Cardiac septum (tissue), 1 donor: Measurements from ENCODE around the gene TLK1. TPM values are rescaled to one million over a fixed set of nuclear protein-coding genes. Genes with fewer than 3 reads are reported as not detected.

Experiments
- DNase-seq: peaks from one replicate; pipeline ENCODE4 v3.0.0-alpha.2; 2020; ENCODE audit warnings: low spot score
- intact Hi-C: fragments of 100-400 bp; cut with DNase I; formaldehyde crosslinking; loops from one replicate; pipeline ENCODE4 v1.14.0; 2022
- total RNA-seq: library from RNA; stranded (reverse); fragmentation: NEBNext Ultra II Directional; extraction: Animal tissue kit (Norgen Biotek cat#: 25700); gene quantifications from one replicate; pipeline ENCODE4 v1.2.1, GENCODE V29; 2021
- donor health status: DM: no; HTN: no; CAD: no.

The TLK1 gene
- total RNA-seq, 1 donor from 2014 or later = 31.8 TPM

DNA sequence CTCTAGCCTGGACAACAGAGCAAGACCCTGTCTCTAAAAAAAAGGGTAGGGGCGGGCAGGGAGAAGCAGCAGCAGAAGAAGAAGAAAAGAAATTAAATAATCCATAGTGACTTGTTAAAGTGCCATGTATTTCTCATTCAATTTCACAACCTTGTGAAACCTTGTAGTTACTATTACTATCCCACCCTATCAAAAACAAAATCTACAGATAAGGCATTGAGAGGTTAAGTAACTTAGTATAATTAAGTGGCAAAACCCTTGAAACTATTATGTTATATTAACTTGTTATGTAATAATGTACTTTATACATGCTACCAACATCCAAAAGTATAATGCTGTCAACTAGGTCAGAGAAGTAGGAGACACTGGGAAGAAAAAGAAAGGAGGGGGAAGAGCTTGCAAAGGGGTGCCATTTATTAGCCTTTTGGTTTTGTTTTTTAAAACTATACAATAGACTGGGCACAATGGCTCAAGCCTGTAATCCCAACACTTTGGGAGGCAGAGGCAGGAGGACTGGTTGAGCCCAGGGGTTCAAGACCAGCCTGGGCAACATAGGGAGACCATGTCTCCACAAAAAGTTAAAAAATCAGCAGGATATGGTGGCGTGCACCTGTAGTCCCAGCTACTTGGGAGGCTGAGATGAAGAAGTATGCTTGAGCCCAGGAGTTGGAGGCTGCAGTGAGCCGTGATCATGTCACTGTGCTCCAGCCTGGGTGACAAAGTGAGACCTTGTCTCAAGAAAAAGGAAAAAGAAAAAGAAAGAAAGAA is 11.3 kb downstream of the TLK1 start:
- DNase-seq = no peak
- intact Hi-C loops = no loop called here

- no peak for DNase-seq
- intact Hi-C loops = no loop called here
Measured at GRCh38 chr2:171147081-171147480, 13.6 kb downstream of the TLK1 start.

DNA sequence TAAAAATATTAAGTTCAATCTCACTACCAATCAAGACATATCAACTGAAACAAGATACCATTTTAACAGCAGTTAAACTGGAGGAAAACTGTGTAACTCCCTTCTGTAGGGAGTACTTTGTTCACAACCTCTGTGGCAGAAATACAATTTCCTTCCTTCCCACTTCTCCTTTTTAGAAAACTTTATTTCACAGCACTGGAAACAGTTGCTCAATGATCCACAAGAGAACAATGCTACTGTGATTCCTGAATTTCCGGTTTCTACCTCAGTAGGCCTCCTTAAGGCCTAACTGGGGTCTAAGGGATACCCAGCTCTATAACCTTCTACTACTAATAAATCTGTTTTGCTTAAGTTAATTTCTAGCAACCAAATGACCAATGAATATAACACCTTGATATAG is 14.1 kb downstream of the TLK1 start:
- intact Hi-C loops = no loop called here
- no peak for DNase-seq

DNA sequence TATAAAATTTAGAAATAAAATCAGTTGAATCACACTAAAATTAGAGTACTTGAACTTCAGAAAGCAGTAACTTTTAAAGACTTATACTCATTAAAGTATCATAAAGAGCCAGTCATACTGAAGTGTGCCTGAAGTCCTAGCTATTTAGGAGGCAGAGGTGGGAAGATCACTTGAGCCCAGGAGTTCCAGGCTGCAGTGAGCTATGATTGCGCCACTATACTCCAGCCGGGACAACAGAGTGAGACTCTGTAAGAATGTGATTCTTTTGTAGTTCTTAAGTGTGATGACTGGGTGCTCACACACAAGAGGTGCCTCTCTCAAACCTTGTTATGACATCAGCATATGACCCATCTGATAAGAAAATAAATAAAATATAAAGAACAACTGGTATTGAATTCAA is 14.6 kb downstream of the TLK1 start:
- DNase-seq = no peak
- intact Hi-C loops = no loop called here

DNA sequence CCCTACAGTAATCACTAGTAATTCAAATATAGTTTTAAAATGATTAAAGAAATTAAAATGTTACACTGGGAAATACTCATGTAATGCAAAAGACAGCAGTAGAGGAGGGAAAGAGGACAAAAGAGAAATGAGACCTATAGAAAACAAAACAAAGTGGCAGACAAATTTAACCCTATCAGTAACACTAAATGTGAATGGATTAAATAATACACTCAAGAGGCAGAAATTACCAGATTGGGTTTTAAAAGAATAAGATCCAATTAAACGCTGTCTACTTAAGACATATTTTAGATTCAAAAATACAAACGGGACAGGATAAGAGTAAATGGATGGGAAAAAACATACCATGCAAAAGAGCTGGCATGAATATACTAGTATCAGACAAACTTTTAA is 17.0 kb downstream of the TLK1 start:
- intact Hi-C loops = no loop called here
- DNase-seq = no peak

- intact Hi-C loops = no loop called here
- no peak for DNase-seq
Measured at GRCh38 chr2:171142398-171142797, 18.3 kb downstream of the TLK1 start.

DNA sequence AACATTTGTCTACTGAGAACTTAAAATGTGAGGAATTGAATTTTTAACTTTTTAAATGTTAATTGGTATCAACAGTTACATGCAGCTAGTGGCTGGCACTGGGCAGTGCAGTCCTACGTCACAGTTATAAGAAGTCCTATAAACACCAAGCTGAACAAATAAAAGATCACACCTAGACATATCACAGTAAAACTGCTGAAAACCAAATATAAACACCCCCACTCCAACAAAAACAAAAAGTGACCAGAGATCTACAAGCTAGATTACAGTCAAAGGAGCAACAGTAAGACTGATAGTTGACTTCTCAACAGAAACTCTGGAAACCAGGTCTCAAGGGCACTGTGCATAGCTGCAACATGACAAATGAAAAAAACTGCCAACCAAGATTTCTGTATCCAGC is 19.4 kb downstream of the TLK1 start:
- intact Hi-C loops = no loop called here
- DNase-seq = no peak

DNA sequence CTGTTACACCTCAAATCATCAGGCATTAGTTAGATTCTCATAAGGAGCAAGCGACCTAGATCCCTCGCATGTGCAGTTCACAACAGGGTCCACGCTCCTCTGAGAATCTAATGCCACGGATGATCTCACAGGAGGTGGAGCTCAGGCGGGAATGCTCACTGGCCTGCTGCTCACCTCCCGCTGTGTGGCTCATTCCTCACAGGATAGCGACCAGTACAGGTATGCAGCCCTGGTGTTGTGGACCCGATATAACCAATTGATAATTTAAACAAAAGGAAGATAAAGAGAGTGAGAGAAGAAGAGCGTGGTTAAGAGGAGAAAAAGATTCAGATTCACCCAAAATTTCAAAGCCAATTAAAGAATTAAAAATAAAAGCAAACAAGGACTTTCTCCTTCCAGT is 20.8 kb downstream of the TLK1 start:
- intact Hi-C loops = no loop called here
- no peak for DNase-seq

- DNase-seq = no peak
- intact Hi-C loops = no loop called here
Measured at GRCh38 chr2:171136024-171136423, 24.7 kb downstream of the TLK1 start.

DNA sequence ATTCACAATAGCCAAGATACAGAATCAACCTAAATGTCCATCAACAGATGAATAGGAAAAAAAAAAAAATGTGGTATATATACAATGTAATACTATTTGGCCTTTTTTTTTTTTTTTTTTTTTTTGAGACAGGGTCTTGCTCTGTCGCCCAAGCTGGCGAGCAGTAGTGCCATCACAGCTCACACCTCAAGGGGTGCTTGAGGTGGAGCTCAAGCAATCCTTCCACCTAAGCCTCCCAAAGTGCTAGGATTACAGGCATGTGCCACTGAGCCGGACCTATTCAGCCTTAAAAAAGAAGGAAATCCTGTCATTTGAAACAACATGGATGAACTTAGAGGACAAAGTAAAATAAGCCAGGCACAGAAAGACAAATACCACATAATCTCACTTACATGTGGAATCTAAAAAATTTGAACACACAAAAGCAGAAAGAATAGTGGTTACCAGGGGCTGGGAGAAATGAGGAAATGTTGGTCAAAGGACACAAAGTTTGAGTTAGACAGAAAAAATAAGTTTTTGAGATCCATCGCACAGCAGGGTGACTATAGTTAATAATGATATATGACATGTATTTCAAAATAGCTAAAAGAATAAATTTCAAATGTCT is 26.0 kb downstream of the TLK1 start:
- intact Hi-C loops = no loop called here
- DNase-seq = no peak

DNA sequence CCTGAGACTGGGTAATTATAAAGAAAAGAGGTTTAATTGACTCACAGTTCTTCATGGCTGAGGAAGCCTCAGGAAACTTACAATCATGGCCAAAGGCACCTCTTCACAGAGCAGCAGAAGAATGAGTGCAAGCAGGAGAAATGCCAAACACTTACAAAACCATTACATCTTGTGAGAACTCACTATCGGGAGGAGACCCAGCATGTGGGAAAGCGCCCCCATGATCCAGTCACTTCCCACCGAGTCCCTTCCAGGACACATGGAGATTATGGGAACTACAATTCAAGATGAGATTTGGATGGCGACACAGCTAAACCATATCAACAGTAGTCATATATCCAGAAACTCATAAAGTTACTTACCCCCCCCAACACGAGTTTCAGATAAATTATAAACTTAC is 28.6 kb downstream of the TLK1 start:
- intact Hi-C loops = no loop called here
- no peak for DNase-seq

- no peak for DNase-seq
- intact Hi-C loops = no loop called here
Measured at GRCh38 chr2:171128461-171128860, 32.2 kb downstream of the TLK1 start.

- intact Hi-C loops = no loop called here
- no peak for DNase-seq
Measured at GRCh38 chr2:171124541-171124940, 36.2 kb downstream of the TLK1 start.

DNA sequence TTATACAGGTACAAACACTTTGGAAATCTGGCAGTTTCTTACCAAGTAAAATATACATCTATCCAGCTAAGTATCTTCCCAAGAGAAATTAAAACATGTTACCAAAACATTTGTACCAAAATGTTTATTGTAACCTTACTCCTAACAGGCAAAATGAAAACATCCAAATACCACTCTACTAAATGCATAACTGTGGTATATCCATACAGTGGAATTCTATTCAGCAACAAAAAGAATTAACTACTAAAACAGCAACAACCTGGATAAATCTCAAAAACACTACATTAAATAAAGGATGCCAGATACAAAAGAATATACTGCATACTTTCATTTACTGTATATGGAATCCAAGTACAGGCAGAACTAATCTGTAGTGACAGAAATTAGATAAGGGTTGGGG is 51.1 kb downstream of the TLK1 start:
- intact Hi-C loops = no loop called here
- no peak for DNase-seq

GRCh38 chr2:171109020-171109419 is 51.7 kb downstream of the TLK1 start:
- DNase-seq = no peak
- intact Hi-C loops = no loop called here

GRCh38 chr2:171107803-171108202 is 52.9 kb downstream of the TLK1 start:
- no peak for DNase-seq
- intact Hi-C loops = no loop called here

GRCh38 chr2:171104379-171104778 is 56.3 kb downstream of the TLK1 start:
- DNase-seq = no peak
- intact Hi-C loops = no loop called here

DNA sequence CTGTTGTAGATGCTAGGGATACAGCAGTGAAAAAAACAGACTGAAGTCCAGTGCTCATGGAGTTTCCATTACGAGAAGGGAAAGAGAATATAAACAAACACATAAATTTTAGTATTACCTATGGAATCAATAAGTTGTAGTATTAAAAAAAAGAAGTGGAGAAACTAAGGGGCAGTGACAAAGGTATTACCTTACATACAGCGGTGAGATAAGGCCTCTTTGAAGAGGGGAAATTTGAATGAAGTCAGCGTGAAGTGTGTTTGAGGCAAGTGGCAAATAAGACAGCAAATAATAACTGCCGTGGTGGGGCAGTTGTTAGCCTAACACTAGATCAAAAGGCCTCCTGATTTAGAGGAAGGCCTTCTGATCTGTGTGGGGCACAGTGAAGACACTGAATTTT is 57.9 kb downstream of the TLK1 start:
- intact Hi-C loops = no loop called here
- no peak for DNase-seq

- intact Hi-C loops = no loop called here
Measured at GRCh38 chr2:171100370-171100769, 60.3 kb downstream of the TLK1 start.

GRCh38 chr2:171098607-171099006 is 62.1 kb downstream of the TLK1 start:
- no peak for DNase-seq
- intact Hi-C loops = no loop called here

More at GRCh38 chr2:171100370-171100769, 60.3 kb downstream of the TLK1 start:
- DNase-seq = no peak

DNA sequence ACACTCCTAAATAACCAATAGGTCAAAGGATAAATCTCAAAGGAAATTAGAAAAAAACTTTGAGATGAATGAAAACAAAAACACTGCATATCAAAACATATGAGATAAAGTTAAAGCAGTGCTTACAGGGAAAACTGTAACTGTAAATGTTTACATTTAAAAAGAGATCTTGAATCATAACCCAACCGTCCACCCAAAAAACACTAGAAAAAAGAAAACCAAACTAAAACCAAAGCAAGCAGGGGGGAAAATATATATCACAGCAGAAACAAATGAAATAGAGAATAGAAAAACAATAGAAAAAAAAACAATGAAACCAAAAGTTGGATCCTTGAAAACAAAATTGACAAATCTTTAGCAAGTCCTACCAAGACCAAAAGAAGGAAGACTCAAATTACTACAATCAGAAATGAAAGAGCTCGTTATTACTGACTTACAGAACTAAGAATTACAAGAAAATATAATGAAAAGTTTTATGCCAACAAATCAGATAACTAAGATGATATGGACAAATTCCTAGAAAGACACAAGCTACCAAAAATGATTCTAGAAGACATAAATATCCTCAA is 65.6 kb downstream of the TLK1 start:
- intact Hi-C loops = no loop called here
- DNase-seq = no peak
